ENCODE results near the gene NPC1. TPM values are rescaled to one million over a fixed set of nuclear protein-coding genes. Genes with fewer than 3 reads are reported as not detected.

Gene NPC1
- total and polyA plus RNA-seq, 2 of the 8 experiments (the other 6 are each of a cell fraction or from before 2014, with no cell fraction given) = 34.1 to 39.5 TPM

DNA sequence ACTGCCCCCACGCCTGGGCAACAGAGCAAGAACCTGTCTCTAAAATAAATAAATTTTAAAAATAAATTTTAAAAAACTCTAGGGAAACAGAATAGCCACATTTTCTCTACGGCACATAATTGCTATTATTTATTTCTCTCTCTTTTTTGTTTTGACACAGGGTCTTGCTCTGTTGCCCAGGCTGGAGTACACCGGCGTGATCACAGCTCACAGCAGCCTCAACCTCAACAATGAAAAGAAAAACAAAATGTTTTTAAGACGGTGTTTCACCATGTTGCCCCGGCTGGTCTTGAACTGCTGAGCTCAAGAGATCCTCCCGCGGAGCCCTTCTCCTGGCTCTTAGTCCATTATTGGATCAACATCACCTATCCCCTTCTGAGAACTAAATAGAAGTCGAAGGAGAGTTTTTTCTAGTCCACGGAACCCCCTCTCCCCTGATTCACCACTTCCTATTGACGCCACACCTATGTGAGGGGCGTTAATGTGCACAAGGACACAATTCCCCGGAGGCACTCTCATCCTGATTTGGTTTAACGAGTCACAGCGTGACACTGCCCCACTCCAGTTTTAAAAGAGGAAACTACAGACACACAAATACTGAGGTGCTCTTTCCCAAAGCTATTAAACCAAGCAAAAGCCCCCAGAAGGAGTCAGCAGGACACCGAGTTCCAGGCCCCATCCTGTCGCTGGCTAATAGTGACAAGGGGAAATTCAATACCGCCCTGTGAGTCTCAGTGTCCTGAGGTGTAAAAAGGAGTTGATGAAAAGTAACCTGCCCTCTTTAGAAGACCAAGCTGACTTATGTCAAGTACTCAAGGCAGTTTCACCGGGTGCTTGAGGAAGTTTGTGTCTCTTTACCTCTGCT, 1.1 kb downstream of the NPC1 start:
- ChIA-PET POLR2A (ENCODE audit: partially characterized antibody) (interaction anchor here (0.8 to 1.5 kb wide), 3 partner anchors 10 to 480 kb away, joined by 3 to 4 read pairs (median 3); no protein-coding TSS in a partner anchor), CTCF (ENCODE audit: partially characterized antibody) (interaction anchor here (0.7 to 1.9 kb wide), 7 partner anchors 10 to 337 kb away, joined by 3 to 5 read pairs (median 3); no protein-coding TSS in a partner anchor)
- H3K27me3 ChIP-seq (replicated peaks in 1 of 4; ENCODE audit: control insufficient read depth in 3 of 4, extremely low read depth in 1 of 4, insufficient read depth in 3 of 4, low read length in 3 of 4) = peaks cover 0 to 2% (median 0%) of the 10 kb centered on the region in 4 experiments; a peak in 1 of 7 replicates
- FAIRE-seq (no peak), DNase-seq (ENCODE audit: low read depth in 1 of 2, low spot score in 2 of 2) (no peak)
- no peak overlapping the region for H3K4ac ChIP-seq (replicated peaks; ENCODE audit: insufficient read length, low read depth, low read length)
- no peak overlapping the region for H3K23ac ChIP-seq (ENCODE audit: insufficient read length)
- peaks cover 0 to 50% of the 10 kb centered on the region in 2 experiments; a peak in 2 of 4 replicates for H3K79me2 ChIP-seq (ENCODE audit: control insufficient read depth in 1 of 2, insufficient read depth in 2 of 2, low read length in 2 of 2)
- peaks cover 0 to 4% of the 10 kb centered on the region in 2 experiments for H4K20me1 ChIP-seq (replicated peaks in 1 of 2; ENCODE audit: control insufficient read depth in 1 of 2, insufficient read depth in 2 of 2, low read length in 2 of 2)
- no peak overlapping the region for H3K18ac ChIP-seq (ENCODE audit: extremely low read depth, low read length)
- H2BK5ac ChIP-seq (ENCODE audit: low read depth, low read length) = no peak overlapping the region
- peak overlapping the region; percentile 72; the same call in 1 of the 2 replicates for H2BK20ac ChIP-seq (ENCODE audit: low read length)
- H3K23me2 ChIP-seq (ENCODE audit: low read depth, low read length) = peaks cover 9% of the 10 kb centered on the region
- no peak overlapping the region for H2AFZ ChIP-seq (ENCODE audit: low read length)
- WGBS, 2 experiments (ENCODE audit: extremely low coverage in 1 of 2, insufficient coverage in 1 of 2, insufficient read length in 1 of 2, insufficient replicate concordance in 2 of 2, low coverage in 1 of 2, low lambda C conversion rate in 2 of 2, missing lambda C conversion rate in 1 of 2) = 47% methylated on average over 19 of the region's 19 CpGs; no CpG with 5 or more reads in 1 of the 2 experiments
- H3K36me3 ChIP-seq (ENCODE audit: control insufficient read depth in 2 of 4, insufficient read depth in 4 of 4, low read length in 3 of 4) = peaks cover 0 to 2% (median 0%) of the 10 kb centered on the region in 4 experiments; a peak in 1 of 8 replicates
- H4K8ac ChIP-seq (ENCODE audit: extremely low read depth, insufficient read depth, low read length) = no peak overlapping the region
- no peak overlapping the region for H2AK5ac ChIP-seq (ENCODE audit: low read depth, low read length)
- H3K4me3 ChIP-seq (ENCODE audit: extremely low read depth in 1 of 4, insufficient read depth in 2 of 4, low read depth in 3 of 4, low read length in 4 of 4) = peak overlapping the region; percentile 86 to 96 (median 90)
- H3K14ac ChIP-seq (ENCODE audit: insufficient read length) = no peak overlapping the region
- peaks cover 0 to 3% (median 1%) of the 10 kb centered on the region in 4 experiments; a peak in 3 of 7 replicates for H3K4me1 ChIP-seq (replicated peaks in 1 of 4; ENCODE audit: control insufficient read depth in 3 of 4, insufficient read depth in 4 of 4, low read length in 3 of 4)
- no peak overlapping the region for H4K5ac ChIP-seq (ENCODE audit: insufficient read length, low read depth, low read length)
- peak overlapping the region; percentile 8 for H3K56ac ChIP-seq (replicated peaks; ENCODE audit: insufficient read length, low read depth, low read length)
- H3K9ac ChIP-seq (replicated peaks in 1 of 4; ENCODE audit: extremely low read depth in 1 of 4, low read depth in 3 of 4, low read length in 3 of 4) = peak overlapping the region in 3 of 4 experiments; percentile 35 to 89 (median 84); a peak in 4 of 7 replicates
- peaks cover 12% of the 10 kb centered on the region for H3K79me1 ChIP-seq (ENCODE audit: low read depth, low read length)
- no peak overlapping the region for H2BK15ac ChIP-seq (ENCODE audit: low read length)
- H3K27ac ChIP-seq (ENCODE audit: low read depth, low read length) = no peak overlapping the region
- H2BK12ac ChIP-seq (ENCODE audit: low read depth, low read length) = no peak overlapping the region; the same call in 1 of the 2 replicates
- H4K91ac ChIP-seq (replicated peaks; ENCODE audit: insufficient read length, low read length) = no peak overlapping the region
- H2BK120ac ChIP-seq (replicated peaks; ENCODE audit: low read depth, low read length) = no peak overlapping the region
- no peaks in the 10 kb centered on the region for H3K9me3 ChIP-seq (ENCODE audit: insufficient read depth in 2 of 2, low read depth in 1 of 2, low read length in 1 of 2)
- peak overlapping the region; percentile 75 to 97 for H3K4me2 ChIP-seq (ENCODE audit: insufficient read depth in 1 of 2, low read depth in 2 of 2, low read length in 2 of 2)
- TF ChIP-seq EGR1 (IDR thresholded peaks at IDR 0.05; ENCODE audit: borderline replicate concordance, low read depth, low read length) (no peak), SUZ12 (IDR thresholded peaks at IDR 0.05; ENCODE audit: low read length) (no peak), SIX5 (IDR thresholded peaks at IDR 0.05; ENCODE audit: low read depth, low read length) (no peak), TAF1 (IDR thresholded peaks at IDR 0.05; ENCODE audit: low read depth, low read length) (no peak), EP300 (IDR thresholded peaks at IDR 0.05; ENCODE audit: borderline replicate concordance in 1 of 2, low read depth in 2 of 2, low read length in 2 of 2) (no peak)
- TF ChIP-seq, protein P1, sequence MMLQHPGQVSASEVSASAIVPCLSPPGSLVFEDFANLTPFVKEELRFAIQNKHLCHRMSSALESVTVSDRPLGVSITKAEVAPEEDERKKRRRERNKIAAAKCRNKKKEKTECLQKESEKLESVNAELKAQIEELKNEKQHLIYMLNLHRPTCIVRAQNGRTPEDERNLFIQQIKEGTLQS (IDR thresholded peaks at IDR 0.05; ENCODE audit: insufficient read depth, low read depth, low read length) = no peak
- TF ChIP-seq, protein P2, sequence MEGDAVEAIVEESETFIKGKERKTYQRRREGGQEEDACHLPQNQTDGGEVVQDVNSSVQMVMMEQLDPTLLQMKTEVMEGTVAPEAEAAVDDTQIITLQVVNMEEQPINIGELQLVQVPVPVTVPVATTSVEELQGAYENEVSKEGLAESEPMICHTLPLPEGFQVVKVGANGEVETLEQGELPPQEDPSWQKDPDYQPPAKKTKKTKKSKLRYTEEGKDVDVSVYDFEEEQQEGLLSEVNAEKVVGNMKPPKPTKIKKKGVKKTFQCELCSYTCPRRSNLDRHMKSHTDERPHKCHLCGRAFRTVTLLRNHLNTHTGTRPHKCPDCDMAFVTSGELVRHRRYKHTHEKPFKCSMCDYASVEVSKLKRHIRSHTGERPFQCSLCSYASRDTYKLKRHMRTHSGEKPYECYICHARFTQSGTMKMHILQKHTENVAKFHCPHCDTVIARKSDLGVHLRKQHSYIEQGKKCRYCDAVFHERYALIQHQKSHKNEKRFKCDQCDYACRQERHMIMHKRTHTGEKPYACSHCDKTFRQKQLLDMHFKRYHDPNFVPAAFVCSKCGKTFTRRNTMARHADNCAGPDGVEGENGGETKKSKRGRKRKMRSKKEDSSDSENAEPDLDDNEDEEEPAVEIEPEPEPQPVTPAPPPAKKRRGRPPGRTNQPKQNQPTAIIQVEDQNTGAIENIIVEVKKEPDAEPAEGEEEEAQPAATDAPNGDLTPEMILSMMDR (IDR thresholded peaks at IDR 0.05; ENCODE audit: control extremely low read depth in 1 of 3, insufficient read depth in 1 of 3, low read depth in 1 of 3, low read length in 3 of 3) = no peak

All from H1 (cell line).